HG03159 (cell line): ENCODE data around the gene MLN.

Experiments
- ATAC-seq: cut with Tn5 transposase; IDR thresholded peaks from one replicate; pipeline ENCODE4 v1.9.1; 2021; ENCODE audit warnings: mild to moderate bottlenecking, moderate library complexity; ENCODE audit not compliant: unreplicated experiment

MLN gene

GRCh38 chr6:33803571-33804053 is at the start of gene MLN:
TSS of gene MLN (minus strand) at chr6:33804003. CDS start at chr6:33801163, 2,840 bp downstream.
- no peak for ATAC-seq

GRCh38 chr6:33853026-33853425 is 49.2 kb upstream of the MLN start:
- no peak for ATAC-seq

GRCh38 chr6:33851959-33852358 is 48.2 kb upstream of the MLN start:
- ATAC-seq: no peak

- no peak for ATAC-seq
Observed at GRCh38 chr6:33850869-33851541, 47.2 kb upstream of the MLN start.

GRCh38 chr6:33850296-33850695 is 46.5 kb upstream of the MLN start:
- ATAC-seq: no peak

GRCh38 chr6:33849500-33850075 is 45.8 kb upstream of the MLN start:
- ATAC-seq: no peak

- no peak for ATAC-seq
Observed at GRCh38 chr6:33848484-33848883, 44.7 kb upstream of the MLN start.

- ATAC-seq: no peak
Observed at GRCh38 chr6:33847867-33848266, 44.1 kb upstream of the MLN start.

- ATAC-seq: no peak
Observed at GRCh38 chr6:33847078-33847477, 43.3 kb upstream of the MLN start.

- no peak for ATAC-seq
Observed at GRCh38 chr6:33846226-33846625, 42.4 kb upstream of the MLN start.

GRCh38 chr6:33845031-33845745 is 41.4 kb upstream of the MLN start:
- no peak for ATAC-seq

- ATAC-seq: no peak
Observed at GRCh38 chr6:33843131-33844121, 39.6 kb upstream of the MLN start.

- no peak for ATAC-seq
Observed at GRCh38 chr6:33841868-33842267, 38.1 kb upstream of the MLN start.

GRCh38 chr6:33841070-33841469 is 37.3 kb upstream of the MLN start:
- no peak for ATAC-seq

GRCh38 chr6:33840048-33840926 is 36.5 kb upstream of the MLN start:
- ATAC-seq: no peak

GRCh38 chr6:33839399-33840047 is 35.7 kb upstream of the MLN start:
- no peak for ATAC-seq

GRCh38 chr6:33838983-33839382 is 35.2 kb upstream of the MLN start:
- no peak for ATAC-seq

- ATAC-seq: no peak
Observed at GRCh38 chr6:33837971-33838665, 34.3 kb upstream of the MLN start.
